NCI-H2227 (cell line): ENCODE data around the gene SEC31B.

Experiments used
- DNase-seq: peaks from one replicate; lab custom pipeline; 2025; ENCODE audit not compliant: unreplicated experiment; lab: John Stamatoyannopoulos, UW

Gene SEC31B

DNA sequence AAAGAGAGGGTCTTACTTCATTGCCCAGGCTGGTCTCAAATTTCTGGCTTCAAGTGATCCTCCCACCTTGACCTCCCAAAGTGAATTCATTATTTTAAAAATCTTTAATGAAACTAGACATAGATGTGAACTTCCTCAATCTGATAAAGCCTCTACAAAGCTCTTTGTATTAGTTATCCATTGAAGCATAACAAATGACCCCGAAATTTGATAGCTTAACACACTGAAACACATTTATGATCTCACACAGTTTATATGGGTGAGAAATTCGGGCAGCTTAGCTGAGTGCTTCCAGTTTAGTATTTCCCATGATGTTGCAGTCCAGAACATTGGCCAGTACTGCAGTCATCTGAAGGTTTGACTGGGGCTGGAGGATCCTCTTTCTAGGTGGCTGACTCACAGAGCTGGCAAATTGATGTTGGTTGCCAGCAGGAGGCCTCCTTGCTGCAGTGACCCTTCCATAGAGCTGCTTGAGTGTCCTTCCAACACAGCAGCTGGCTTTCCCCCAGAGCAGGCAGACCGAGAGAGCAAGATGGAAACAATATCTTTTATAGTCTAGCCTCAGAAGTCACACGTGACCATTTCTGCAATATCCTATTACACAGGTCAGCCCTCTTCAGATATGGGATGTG is 73.4 kb downstream of the SEC31B start:
- DNase-seq, result no peak

DNA sequence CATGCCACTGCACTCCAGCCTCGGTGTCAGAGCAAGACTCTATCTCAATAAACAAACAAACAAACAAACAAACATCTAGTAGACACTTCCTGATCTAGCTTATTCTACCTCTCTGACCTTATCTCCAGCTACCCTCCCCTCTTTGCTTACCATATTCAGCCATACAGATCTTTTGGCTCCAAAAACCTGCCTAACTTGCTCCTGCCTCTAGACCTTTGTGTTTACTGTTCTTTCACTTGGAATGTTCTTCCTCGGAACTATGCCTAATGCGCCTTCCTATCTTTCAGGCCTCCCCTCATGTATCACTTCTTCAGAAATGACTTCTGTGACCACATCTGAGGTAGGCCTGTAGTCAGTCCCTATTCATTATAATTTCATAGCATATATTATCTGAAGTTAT is 77.1 kb downstream of the SEC31B start:
- DNase-seq, result no peak

DNA sequence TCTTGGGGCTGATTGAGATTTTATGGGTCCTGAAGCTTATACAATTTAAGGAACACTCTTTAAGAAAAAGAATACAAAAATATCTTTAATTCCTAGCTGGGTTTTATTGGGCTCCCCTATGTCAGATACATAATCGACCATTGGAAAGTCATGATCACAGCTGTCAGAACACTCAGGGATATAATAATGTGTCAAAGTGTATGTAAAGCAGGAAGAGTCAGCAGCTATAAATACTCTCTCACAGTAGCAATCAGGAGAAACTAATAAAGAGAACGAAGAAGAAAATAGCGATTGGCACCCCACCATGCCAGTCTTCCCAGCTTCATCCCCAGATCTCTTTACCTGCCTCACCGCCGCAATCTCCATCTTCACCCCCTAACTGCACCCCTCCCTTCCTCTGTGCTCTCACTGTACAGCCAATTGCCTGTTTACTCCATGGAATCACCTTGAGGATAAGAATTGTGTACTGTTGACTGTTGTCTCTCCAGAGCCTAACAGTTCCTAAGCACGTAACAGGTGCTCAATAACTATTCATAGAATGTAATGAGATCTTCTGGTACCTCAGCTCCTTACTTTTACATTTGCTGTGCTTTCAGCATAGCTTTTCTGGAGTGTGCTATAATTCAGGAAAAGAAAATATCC is 80.9 kb downstream of the SEC31B start:
- no peak for DNase-seq
